GM18499 (cell line): ENCODE results near the gene PGLYRP2.
"Not testable (repeated sequence)": the region's sequence is repeated elsewhere in the genome, so short reads cannot be mapped to it uniquely, and the experiment has no call there.

Experiments
- ATAC-seq: cut with Tn5 transposase; IDR thresholded peaks from one replicate; pipeline ENCODE4 v1.9.1; 2021; ENCODE audit warnings: moderate number of reproducible peaks; ENCODE audit not compliant: insufficient read depth, unreplicated experiment

PGLYRP2 gene

DNA sequence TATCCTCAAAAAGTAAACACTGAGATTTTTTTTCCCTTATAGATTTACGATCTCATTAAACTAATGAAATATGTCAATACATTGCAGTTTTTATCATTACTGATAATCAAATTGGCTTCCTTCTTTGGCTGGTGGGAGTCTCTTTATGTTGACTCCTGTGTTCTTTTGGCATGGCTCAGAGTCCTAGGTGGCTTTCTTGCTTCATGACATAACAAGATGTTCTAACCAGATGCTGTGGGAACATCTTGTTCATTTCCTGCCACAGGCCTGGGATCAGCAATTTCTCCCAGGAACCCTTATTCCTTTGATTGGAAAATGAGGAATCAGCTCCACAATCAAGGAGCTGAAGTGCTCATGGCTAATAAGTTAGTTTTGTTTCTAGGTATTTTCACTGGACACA, 15.8 kb upstream of the PGLYRP2 start:
- ATAC-seq, result no peak

DNA sequence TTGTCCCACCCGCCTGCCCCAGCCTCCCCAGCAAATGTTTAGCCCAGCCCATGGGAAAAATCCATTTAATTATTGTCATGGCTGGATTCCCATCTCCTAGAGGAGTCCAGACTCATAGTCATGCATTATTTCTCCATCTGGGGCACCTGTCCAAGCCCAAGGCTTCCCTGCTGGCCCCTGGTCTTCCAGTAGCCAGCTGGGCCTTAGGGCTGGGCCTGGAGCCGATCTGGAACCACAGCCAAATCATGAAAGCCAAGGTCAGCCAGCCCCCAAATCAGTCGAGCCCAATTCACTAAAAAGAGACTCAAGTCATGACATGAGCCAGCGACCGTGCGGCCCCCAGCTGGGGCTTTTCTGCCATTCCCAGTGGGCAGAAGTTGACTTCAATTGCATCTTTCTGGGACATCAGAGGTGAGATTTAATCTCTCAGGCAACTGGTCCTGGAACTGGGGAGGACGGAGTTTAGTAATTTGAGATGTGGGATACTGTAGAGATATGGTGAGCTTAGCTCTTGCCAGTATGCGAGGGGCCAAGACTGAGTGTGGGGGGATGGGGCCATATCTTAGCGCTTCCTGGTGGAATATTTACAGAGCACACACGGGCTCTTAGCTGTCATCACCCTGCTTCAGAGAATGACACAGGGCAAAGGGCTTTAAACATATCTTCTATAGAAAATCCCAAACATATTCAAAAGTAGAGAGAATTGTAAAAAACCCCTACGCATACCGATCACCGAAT, 9.4 kb upstream of the PGLYRP2 start:
- no peak for ATAC-seq

DNA sequence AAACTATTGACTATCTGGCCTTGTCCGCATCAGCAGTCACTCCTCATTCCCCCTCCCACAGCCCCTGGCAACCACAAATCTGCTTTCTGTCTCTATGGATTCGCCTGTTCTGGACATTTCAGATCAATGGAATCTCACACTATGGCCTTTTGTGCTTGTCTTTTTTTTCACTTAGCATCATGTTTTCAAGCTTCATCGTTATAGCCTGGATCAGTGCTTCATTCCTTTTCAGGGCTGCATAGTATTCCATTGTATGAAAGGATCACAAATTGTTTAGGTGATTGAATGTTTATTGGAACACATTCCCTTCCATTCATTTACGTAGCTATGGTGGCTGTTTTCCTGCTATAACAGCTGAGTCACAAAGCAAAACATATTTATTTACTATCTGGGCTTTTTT, 7.7 kb upstream of the PGLYRP2 start:
- no peak for ATAC-seq

DNA sequence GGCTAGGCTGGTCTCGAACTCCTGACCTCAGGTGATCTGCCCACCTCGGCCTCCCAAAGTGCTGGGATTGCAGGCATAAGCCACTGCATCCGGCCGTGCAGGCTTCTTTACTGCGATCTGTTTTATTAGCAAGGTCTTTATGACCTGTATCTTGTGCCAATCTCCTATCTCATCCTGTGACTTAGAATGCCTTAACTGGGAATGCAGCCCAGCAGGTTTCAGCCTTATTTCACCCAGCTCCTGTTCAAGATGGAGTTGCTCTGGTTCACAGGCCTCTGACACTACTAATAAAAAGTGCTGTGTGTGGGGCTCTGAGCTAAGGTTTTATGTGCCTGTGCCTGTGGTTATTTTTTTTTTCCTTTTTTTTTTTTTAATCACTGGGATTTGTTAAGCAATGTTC, 6.5 kb upstream of the PGLYRP2 start:
- not testable (repeated sequence) for ATAC-seq

DNA sequence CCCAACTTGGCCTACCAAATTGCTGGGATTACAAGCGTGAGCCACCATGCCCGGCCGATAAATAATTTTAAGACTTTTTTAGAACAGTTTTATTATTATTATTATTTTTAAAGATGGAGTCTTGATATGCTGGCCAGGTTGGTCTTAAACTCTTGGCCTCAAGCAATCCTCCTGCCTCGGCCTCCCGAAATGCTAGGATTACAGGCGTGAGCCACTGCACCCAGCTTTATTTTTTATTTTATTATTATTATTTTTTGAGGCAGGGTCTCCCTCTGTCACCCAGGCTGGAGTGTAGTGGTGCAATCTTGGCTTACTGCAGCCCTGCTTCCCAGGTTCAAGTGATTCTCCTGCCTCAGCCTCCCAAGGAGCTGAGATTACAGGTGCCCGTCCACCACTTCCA, 1.7 kb upstream of the PGLYRP2 start:
- ATAC-seq, result not testable (repeated sequence)

DNA sequence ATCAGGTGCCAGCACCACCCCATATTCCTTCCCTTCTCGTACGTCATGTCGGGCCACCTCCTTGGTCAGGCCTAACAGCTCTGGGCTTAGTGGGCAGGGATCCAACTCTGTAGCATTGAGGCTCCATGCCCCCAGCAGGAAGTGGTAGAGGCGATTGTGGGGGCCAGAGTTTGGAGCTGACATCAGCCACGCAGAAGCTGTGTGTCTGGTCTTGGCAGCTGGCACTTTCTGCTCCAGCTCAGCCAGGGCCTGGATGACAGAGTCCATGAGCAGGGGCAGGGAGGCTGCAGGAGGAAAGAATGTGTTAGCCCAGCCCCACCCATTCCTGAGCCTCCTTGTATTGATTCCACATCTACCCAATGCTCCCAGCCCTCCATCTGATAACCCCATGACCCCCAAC, 3.0 kb downstream of the PGLYRP2 start:
- ATAC-seq, result no peak

DNA sequence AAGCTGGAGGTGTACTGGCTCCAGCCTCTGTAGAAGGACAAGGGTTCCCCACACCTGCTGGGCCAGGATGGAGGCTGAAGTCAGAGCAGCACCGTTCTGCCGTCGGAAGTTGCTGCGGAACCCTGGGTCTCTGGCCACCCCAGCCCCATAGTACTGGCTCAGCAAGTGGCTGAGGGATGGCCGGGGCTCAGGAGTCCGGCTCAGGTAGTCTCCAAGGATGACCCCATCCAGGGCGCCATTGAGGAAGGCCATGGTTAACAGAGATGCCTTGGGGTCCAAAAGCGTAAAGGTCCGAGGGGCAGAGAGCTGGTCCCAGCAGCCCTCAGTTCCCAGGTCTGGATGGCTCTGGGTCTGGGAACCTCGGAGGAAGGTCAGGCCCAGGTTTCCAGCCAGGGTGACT, 3.7 kb downstream of the PGLYRP2 start:
- no peak for ATAC-seq

DNA sequence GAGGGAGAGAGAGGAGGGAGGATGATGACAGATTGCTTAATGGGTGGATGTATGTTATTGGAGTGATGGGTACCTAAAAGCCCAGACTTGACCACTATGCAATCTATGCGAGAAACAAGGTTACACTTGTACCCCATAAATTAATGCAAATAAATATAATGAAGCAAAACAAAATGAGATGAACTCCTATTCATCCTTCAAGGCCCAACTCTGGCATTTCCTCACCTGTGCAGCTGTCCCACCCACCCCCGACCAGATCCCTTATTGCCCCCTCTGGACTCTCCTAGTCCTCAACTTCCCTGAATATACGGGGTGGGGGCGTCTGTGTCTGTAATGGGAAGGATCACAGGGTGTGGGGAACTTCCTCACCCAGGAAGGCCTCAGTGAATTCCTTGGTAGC, 4.1 kb downstream of the PGLYRP2 start:
- no peak for ATAC-seq

DNA sequence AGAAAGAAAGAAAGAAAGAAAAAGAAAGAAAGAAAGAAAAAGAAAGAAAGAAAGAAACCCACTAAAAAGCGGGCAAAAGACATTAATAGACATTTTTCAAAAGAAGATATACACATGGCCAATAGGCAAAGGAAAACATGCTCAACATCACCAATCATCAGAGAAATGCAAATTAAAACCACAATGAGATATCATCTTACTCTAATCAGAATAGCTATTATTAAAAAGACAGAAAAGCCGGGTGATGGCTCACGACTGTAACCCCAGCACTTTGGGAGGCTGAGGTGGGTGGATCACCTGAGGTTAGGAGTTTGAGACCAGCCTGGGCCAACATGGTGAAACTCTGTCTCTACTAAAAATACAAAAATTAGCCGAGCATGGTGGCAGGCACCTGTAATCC, 5.5 kb downstream of the PGLYRP2 start:
- ATAC-seq, result not testable (repeated sequence)

DNA sequence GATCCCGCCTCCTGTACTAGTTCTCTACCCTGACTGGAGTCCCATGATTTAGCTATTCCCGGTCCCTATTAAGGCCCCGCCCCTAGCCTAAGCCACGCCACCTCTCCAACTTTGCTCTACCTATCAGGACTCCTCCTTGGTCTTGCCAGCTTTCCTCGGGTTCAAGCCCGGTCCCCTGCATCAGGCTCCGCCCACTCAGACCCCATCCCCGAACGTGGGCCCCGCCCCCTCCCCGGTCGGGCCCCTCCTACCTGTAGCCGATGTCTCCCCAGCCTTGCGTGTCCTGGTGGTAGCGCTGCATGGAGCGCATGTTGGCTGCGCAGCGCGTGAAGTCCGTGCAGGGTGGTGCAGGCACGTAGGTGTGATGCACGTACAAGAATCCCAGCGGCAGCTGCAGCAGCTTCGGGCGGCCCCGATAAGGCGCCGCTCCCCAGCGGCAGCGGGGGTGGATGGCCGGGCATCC, 7.6 kb downstream of the PGLYRP2 start:
- no peak for ATAC-seq

DNA sequence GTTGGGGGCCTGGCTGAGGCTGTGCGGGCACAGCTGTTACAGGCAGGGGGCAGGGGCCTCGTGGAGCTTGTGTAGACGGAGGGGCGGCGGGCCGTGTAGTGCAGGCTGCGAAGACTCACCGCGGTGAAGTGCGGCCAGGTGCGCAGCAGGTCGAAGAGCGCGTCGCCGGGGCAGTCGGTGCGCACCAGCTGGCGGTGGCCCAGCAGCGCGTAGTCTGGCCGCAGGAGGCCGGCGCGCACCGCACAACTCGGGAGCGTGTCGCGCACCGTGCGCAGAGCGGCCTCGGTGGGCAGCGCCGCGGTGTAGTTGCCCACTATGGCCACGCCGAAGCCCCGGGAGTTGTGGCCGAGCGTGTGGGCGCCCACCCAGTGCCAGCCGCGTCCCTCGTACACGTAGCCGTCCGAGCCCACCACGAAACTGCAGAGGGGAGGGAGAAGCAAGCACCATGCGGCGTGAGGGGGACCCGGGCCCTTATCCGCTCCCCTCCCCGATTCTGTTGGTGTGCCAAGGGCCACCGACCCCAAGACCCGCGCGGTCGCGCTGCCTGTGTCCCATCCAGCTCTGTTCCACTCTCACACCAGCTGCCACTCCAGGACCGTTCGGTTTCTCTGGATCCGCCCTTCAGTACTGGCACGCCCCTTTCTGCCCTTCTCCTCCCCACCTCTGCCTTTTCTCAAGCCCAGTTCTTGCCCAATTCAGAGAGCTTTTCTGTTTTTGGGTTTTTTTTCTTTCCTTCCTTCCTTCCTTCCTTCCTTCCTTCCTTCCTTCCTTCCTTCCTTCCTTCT, 9.6 kb downstream of the PGLYRP2 start:
- no peak for ATAC-seq

DNA sequence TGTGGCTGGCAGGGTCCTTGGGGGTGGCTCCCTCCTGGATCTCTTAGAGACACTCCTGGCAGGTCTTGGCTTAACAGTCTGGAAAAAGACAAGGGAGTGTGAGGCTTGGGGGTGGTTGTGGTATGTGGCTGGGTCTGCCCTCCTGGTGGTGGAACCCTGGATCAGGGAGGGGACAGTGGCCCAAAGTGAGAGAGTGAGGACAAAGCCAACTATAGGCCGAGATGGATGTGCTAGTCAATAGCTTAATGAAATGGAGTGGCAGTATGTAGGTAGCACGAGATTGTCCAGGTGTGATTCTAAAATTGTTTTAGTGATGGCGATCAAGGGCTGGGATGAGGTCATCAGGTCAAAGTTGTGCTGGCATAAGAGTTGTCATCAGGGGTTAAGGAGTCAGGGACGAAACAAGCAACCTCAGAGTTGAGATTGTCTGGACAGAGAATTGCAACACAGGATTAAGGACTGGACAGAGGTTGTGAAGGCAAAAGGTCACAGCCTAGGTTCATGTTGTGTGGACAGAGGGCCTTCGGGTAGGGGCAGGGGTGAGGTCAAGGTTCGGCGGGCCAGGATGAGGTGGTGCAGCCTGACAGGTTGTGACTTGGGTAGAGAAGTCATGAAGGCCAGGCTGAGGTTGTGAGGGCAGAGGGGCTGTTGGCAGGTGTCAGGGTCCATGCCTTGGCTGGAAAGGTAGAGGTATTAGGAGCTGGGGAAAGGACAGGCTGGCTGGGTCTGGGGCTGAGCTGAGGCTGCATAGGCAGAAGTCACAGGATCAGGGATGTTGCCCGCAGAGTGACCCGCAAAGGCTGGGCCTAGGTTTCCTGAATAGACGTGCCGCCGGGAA, 10.4 kb downstream of the PGLYRP2 start:
- no peak for ATAC-seq

DNA sequence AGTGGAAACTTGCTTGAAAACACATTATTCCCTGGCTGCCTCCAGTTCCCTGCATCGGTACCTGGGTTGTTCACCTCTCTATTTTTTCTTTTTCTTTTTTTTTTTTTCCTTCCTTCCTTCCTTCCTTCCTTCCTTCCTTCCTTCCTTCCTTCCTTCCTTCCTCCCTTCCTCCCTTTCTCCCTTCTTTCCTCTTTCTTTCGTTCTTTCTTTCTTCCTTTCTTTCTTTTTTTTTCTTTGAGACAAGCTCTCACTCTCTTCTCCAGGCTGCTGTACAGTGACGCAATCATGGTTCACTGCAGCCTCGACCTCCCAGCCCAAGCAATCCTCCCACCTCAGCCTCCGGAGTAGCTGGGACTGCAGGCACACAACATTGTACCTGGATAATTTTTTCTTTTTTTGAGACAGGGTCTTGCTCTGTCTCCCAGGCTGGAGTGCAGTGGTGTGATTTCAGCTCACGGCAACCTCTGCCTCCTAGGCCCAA, 11.5 kb downstream of the PGLYRP2 start:
- ATAC-seq, result no peak

DNA sequence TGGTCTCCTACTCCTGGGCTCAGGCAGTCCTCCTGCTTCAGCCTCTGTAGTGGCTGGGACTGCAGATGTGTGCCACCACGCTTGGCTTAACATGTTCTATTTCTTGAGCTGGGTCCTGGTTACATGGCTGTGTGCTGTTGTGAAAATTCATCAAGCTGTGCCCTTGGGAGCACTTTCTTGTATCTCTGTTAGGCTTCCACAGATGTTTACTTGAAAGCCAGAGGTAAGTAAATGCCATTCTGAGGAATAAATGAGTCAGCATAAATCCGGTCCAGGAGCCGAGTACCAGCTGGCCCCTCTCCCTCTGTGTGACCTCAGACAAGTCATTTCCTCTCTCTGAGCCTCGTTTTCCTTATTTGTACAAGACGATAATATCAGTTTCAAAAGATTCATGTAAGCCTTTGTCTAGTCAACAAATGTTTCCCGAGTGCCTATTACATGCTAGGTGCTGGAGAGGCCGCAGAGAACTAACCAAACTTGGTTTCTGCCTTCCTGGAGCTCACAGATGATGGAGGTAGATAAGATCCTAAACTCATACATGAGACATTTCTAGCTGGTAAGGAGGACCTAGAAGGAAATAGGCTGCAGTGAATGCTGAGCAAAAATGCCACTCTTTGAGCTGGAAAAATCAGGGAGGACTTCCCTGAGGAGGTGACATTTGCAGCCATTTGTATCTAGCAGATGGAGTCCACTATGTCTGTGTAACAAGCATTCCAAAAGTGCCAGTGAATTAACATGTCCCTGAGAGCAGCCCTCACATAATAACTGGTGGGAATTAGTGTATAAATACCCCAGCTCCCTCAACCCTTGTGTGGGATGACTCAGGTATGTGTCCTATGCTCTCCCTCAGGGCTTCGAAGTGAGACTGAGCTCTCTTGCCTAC, 12.2 kb downstream of the PGLYRP2 start:
- no peak for ATAC-seq

DNA sequence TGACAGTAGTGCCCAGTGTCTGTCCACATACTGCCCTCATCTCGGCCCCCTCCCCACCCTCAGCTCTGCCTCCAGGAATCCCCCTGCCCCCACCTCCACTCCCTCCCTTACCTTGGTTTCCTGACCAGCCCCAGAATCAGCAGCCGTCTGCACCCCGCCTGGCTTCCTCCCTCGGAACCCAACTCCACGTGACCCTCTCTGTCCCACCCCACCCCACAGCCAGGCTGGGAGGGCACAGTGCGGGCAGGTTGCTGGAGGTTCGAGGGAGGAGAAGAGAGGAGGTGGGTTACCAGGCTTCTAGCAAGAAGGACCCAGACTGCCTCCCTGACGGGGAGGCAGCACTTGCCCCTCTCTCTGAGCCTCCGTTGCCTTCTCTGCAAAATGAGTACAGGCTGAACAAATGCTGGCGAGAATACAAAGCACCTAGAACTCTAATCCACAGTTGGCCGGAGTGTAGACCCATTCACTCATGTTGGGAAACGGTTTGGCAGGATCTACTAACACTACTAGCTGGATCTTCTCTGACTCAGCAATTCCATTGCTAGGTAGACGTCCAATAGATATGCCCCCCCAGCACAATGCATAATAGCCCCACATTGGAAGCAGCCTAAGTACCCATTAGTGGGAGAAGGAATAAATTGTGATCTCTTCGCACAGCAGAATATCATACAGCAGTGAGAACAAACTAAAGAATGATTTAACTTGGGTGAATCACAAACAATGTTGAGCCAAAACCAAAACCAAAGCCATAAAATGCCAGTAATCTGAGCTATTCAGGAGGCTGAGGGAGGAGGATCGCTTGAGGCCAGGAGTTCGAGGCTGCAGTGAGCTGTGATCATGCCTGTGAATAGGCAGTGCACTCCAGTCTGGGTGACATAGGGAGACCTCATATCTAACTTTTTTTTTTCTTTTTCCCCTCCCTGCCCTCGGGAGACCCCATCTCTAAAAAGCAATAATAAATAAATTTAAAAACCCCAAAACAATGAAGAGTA, 14.6 kb downstream of the PGLYRP2 start, which contains the start of gene RASAL3:
Gene RASAL3, minus strand, starts transcription at position 151 of the 992 bp plus-strand sequence. CDS start 186 bp downstream, outside the sequence.
- ATAC-seq, result no peak

DNA sequence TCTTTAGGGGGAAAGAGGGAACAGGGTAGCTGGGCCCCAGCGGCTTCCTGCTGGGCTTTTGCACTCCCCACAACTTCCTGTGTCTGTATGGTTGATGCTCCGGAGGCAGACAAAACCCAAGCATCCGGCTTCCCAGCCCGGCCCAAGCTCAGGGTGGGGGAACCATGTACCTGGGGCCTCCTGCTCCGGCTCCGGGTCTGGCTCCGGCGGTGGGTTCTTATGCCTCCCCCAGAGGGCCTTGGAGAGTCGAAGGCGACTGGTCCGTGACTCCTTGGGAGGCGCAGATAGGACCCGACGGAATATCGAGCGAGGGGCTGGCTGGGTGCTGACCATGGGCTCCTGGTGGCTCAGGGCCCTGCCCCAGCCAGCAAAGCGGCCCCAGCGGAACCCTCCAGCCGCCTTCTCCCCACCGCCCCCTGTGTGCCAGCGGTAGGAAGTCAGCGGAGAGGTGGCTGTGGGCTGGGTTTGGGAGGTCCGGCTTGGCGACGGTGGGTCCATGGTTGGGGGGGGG, 15.4 kb downstream of the PGLYRP2 start:
- no peak for ATAC-seq

DNA sequence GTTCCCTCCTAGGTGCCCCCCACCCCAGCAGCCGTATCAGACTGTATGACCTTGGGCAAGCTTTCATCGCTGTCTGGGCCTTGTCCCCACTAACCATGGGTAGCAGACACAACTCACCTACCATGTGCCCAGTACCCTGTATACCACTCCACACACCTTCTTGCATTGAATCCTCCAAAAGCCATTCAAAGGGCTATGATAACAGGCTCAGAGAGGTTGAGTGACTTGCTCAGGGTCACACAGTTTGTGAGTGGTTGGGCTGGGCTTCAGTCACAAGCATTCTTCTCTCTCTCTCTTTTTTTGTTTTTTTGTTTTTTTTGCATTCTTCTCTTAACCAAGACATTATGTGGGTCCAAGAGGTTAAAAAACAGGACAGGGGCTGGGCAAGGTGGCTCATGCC, 17.6 kb downstream of the PGLYRP2 start:
- no peak for ATAC-seq
